ENCODE measurements around the gene OPA1.

Gene OPA1

DNA sequence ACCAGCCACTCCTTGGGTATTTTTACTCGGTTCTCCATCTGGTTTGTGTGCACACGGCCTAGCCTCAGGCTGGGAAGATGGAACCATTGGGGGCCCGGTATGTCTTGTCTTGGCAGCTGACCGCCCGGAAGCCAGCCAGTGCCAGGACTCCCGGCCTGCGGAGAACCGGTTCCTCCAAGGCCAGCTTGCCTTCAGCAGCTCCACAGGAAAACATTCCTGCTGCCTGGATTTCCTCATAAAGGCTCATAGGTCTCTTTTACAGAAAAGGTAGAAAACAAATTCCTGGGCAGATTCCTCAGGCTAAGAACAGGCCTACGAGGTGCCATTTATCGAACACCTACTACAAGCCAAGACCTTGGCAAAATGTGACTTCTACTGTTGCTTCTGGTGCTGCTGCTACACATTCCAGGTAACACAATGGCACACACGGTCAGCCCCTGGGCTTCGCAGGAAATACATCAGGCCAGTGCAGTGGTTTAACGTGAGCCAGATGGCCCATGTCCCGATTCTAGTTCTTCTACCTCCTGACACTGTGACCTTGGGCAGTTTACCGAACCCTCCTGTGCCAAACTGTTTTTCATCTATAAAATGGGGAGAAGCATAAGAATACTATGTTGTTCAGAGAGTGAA is 141.8 kb downstream of the OPA1 start:
- H3K9ac ChIP-seq, result no peak overlapping the region
- no peaks in the 10 kb centered on the region for H4K20me1 ChIP-seq (ENCODE audit: insufficient read depth)
- no peaks in the 10 kb centered on the region for H3K27me3 ChIP-seq (ENCODE audit: insufficient read depth, low read depth)
- no peak overlapping the region for H3K4me2 ChIP-seq
- H2AFZ ChIP-seq (ENCODE audit: low read depth), result no peak overlapping the region
- no peaks in the 10 kb centered on the region for H3K4me1 ChIP-seq (ENCODE audit: low read depth, poor library complexity, severe bottlenecking)
- H3K4me3 ChIP-seq (IDR thresholded peaks at IDR 0.05; ENCODE audit: insufficient read depth, low read depth, low read length), result no peak overlapping the region
- no peaks in the 10 kb centered on the region for H3K79me2 ChIP-seq (ENCODE audit: insufficient read depth, low read depth)
- TF ChIP-seq, protein P1, sequence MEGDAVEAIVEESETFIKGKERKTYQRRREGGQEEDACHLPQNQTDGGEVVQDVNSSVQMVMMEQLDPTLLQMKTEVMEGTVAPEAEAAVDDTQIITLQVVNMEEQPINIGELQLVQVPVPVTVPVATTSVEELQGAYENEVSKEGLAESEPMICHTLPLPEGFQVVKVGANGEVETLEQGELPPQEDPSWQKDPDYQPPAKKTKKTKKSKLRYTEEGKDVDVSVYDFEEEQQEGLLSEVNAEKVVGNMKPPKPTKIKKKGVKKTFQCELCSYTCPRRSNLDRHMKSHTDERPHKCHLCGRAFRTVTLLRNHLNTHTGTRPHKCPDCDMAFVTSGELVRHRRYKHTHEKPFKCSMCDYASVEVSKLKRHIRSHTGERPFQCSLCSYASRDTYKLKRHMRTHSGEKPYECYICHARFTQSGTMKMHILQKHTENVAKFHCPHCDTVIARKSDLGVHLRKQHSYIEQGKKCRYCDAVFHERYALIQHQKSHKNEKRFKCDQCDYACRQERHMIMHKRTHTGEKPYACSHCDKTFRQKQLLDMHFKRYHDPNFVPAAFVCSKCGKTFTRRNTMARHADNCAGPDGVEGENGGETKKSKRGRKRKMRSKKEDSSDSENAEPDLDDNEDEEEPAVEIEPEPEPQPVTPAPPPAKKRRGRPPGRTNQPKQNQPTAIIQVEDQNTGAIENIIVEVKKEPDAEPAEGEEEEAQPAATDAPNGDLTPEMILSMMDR (conservative IDR thresholded peaks at IDR 0.05; ENCODE audit: low read depth, low read length), result no peak
- no peak overlapping the region for H3K27ac ChIP-seq
- H3K36me3 ChIP-seq (ENCODE audit: insufficient read depth), result no peaks in the 10 kb centered on the region

DNA sequence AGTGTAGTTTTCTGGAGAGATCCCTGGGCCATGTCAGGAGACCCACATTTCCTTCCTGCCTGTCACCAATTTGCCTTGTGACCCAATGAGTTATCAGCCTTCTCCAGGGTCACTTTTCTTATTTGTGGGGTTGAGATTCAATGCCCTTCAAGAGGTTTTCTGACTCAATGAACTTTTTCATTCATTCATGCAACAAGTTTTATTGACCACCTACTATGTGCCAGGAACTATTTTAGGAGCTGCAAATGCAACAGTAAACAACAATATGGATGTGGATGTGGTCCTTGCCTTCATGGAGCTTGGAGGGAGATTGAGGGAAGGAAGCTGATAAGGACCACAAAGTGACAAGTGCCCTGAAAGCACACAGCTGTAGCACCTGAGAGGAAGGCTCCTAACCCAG is 142.8 kb downstream of the OPA1 start:
- TF ChIP-seq, protein P1 (conservative IDR thresholded peaks at IDR 0.05; ENCODE audit: low read depth, low read length), result no peak
- no peaks in the 10 kb centered on the region for H3K4me1 ChIP-seq (ENCODE audit: low read depth, poor library complexity, severe bottlenecking)
- no peaks in the 10 kb centered on the region for H4K20me1 ChIP-seq (ENCODE audit: insufficient read depth)
- no peaks in the 10 kb centered on the region for H3K36me3 ChIP-seq (ENCODE audit: insufficient read depth)
- no peaks in the 10 kb centered on the region for H3K79me2 ChIP-seq (ENCODE audit: insufficient read depth, low read depth)
- no peaks in the 10 kb centered on the region for H3K27me3 ChIP-seq (ENCODE audit: insufficient read depth, low read depth)
- no peak overlapping the region for H2AFZ ChIP-seq (ENCODE audit: low read depth)
- H3K27ac ChIP-seq, result no peak overlapping the region
- H3K4me2 ChIP-seq, result no peak overlapping the region
- no peak overlapping the region for H3K9ac ChIP-seq
- no peak overlapping the region for H3K4me3 ChIP-seq (IDR thresholded peaks at IDR 0.05; ENCODE audit: insufficient read depth, low read depth, low read length)

DNA sequence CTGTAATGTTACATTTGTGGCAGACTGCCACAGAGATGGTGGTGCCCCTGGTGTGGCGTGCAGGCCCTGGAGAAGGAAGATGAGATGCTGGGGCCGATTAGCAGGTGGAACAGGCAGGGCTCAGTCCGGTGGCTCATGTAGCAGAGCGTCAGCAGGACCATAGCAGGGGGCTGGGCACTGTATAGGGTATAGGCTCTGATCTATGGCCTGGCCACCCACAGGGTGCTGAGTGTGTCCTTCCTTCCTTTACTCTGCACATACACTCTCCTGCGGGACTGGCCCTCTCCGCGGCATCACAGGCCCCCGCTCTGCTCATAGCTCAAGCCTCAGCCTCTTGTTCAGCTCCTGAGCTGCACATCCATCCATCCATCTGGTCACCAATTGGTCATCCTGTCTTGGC is 143.6 kb downstream of the OPA1 start:
- Histone ChIP-seq H3K9ac (no peak overlapping the region), H3K4me2 (no peak overlapping the region), H2AFZ (ENCODE audit: low read depth) (no peak overlapping the region), H3K36me3 (ENCODE audit: insufficient read depth) (no peaks in the 10 kb centered on the region), H4K20me1 (ENCODE audit: insufficient read depth) (no peaks in the 10 kb centered on the region), H3K79me2 (ENCODE audit: insufficient read depth, low read depth) (no peaks in the 10 kb centered on the region), H3K27me3 (ENCODE audit: insufficient read depth, low read depth) (no peaks in the 10 kb centered on the region), H3K4me3 (IDR thresholded peaks at IDR 0.05; ENCODE audit: insufficient read depth, low read depth, low read length) (no peak overlapping the region), H3K27ac (no peak overlapping the region), H3K4me1 (ENCODE audit: low read depth, poor library complexity, severe bottlenecking) (no peaks in the 10 kb centered on the region)
- TF ChIP-seq, protein P1 (conservative IDR thresholded peaks at IDR 0.05; ENCODE audit: low read depth, low read length), result no peak

DNA sequence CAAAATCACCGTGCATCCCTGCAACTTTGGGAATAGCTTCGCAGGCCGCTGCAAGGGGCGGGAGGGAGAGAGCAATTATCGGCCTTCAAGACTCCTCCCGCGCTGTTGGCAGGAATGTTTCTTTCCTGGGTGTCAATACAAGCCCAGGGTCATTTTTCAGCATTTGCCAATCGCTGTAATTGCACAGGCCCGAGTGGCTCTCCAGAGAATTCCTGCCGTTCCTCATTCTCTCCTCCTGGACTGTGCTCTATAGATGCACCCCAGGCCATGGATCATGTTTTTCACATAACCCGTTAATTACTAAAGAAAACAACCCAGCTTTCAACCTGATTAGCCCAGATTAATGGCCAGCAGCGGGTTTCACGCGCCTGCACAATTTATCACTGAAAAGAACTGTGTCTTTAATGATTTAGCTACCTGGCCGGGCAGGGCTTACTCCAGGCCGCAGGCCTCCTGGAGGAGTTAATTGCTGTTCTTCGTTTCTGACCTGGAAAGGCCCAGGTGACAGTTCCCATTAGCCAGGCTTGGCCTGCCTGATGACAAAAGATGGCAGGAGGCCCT is 144.3 kb downstream of the OPA1 start:
- Histone ChIP-seq H3K4me3 (IDR thresholded peaks at IDR 0.05; ENCODE audit: insufficient read depth, low read depth, low read length) (no peak overlapping the region), H3K79me2 (ENCODE audit: insufficient read depth, low read depth) (no peaks in the 10 kb centered on the region), H2AFZ (ENCODE audit: low read depth) (no peak overlapping the region), H3K36me3 (ENCODE audit: insufficient read depth) (no peaks in the 10 kb centered on the region), H4K20me1 (ENCODE audit: insufficient read depth) (no peaks in the 10 kb centered on the region), H3K9ac (no peak overlapping the region), H3K4me1 (ENCODE audit: low read depth, poor library complexity, severe bottlenecking) (no peaks in the 10 kb centered on the region), H3K27ac (no peak overlapping the region), H3K4me2 (no peak overlapping the region), H3K27me3 (ENCODE audit: insufficient read depth, low read depth) (no peaks in the 10 kb centered on the region)
- TF ChIP-seq, protein P1 (conservative IDR thresholded peaks at IDR 0.05; ENCODE audit: low read depth, low read length), result no peak

All from KMS-11 (cell line).